H1 (cell line): ENCODE measurements around the gene PPIH. TPM values are rescaled to one million over a fixed set of nuclear protein-coding genes. Genes with fewer than 3 reads are reported as not detected.
A peak's percentile ranks its signal among the peaks of the same experiment; 100 is the strongest.

Experiments used
- ASH2L ChIP-seq: fragments of 200-600, 300-600 bp; sonication (generic); IDR thresholded peaks from one replicate; pipeline ENCODE4 v1.7.1; 2017; ENCODE audit warnings: low read length
- CHD7 ChIP-seq: fragments of 300-600 bp; sonication (generic); IDR thresholded peaks from 2 replicates; pipeline ENCODE4 v1.7.1; 2012; ENCODE audit warnings: low read length, moderate library complexity, mild to moderate bottlenecking, inconsistent platforms; ENCODE audit not compliant: insufficient replicate concordance
- CTBP2 ChIP-seq: IDR thresholded peaks from 2 replicates; pipeline ENCODE4 v1.7.0; 2011; ENCODE audit warnings: borderline replicate concordance, mild to moderate bottlenecking, moderate library complexity, mixed read lengths, low read length; ENCODE audit not compliant: insufficient read depth, insufficient read length
- PHF8 ChIP-seq: fragments of 200-600 bp; sonication (generic); conservative IDR thresholded peaks from 2 replicates; pipeline ENCODE4 v1.7.1; 2012; ENCODE audit warnings: low read depth, mild to moderate bottlenecking, inconsistent platforms, low read length, moderate library complexity
- POLR2A ChIP-seq, 2 experiments: IDR thresholded peaks; 1 replicate in 1 of 2; 2 replicates in 1 of 2; pipeline ENCODE4 v1.6.1; 2011; ENCODE audit warnings: low read depth in 2 of 2, low read length in 2 of 2, mild to moderate bottlenecking in 2 of 2; ENCODE audit errors: control extremely low read depth in 1 of 2
- POLR2AphosphoS5 ChIP-seq: IDR thresholded peaks from 2 replicates; pipeline ENCODE4 v1.6.1; 2011; ENCODE audit warnings: low read depth, low read length
- RBBP5 ChIP-seq: IDR thresholded peaks from 2 replicates; pipeline ENCODE4 v1.7.1; 2012; ENCODE audit warnings: low read depth, mild to moderate bottlenecking, inconsistent platforms, low read length, moderate library complexity, borderline replicate concordance
- SIN3A ChIP-seq, 2 experiments: IDR thresholded peaks in 1 of 2; conservative IDR thresholded peaks in 1 of 2; 2 replicates each; pipeline ENCODE4 v1.6.1; 2011 to 2012; ENCODE audit warnings: low read length in 2 of 2, improper control_type of control experiment in 1 of 2, low read depth in 1 of 2, mild to moderate bottlenecking in 1 of 2
- SUZ12 ChIP-seq: fragments of 200-600 bp; sonication (generic); IDR thresholded peaks from 2 replicates; pipeline ENCODE4 v1.6.1; 2012; ENCODE audit warnings: mild to moderate bottlenecking, inconsistent platforms, low read length, moderate library complexity, mixed read lengths
- TAF1 ChIP-seq: IDR thresholded peaks from 2 replicates; pipeline ENCODE4 v1.6.1; 2011; ENCODE audit warnings: mild to moderate bottlenecking, low read depth, low read length
- polyA plus RNA-seq, 7 experiments: library from polyadenylated mRNA; depleted of rRNA in 3 of 7; stranded (reverse) in 5 of 7; unstranded in 2 of 7; fragments of >200 nt in 5 of 7; fragments of 200-250 nt in 2 of 7; gene quantifications; 1 replicate in 5 of 7; 2 replicates in 1 of 7; 4 replicates in 1 of 7; pipeline versions ENCODE4 v1.2.1 to v1.2.3, GENCODE V29; 2011 to 2013; ENCODE audit warnings: missing spikeins in 2 of 7, mixed read lengths in 2 of 7
- total RNA-seq: library from RNA; stranded (reverse); fragmentation: NEBNext Ultra II Directional; extraction: Animal tissue kit (Norgen Biotek cat#: 25700); gene quantifications from 2 replicates; pipeline ENCODE4 v1.2.1, GENCODE V29; 2021

Gene PPIH
- total and polyA plus RNA-seq, 2 of the 8 experiments (the other 6 are each of a cell fraction or from before 2014, with no cell fraction given): 78.1 to 91.5 TPM

- TF ChIP-seq CHD7 (no peak), CTBP2 (no peak), TAF1 (peak; percentile 82), POLR2A (IDR thresholded peaks at IDR 0.05; ENCODE audit: control extremely low read depth in 1 of 2, low read depth in 2 of 2, low read length in 2 of 2) (peak; percentile 50 to 73), PHF8 (peak; percentile 60), RBBP5 (peak; percentile 64; the same call in 1 of the 2 replicates), ASH2L (no peak), SUZ12 (no peak), POLR2AphosphoS5 (peak; percentile 91), SIN3A (conservative IDR thresholded peaks at IDR 0.05 in 1 of 2, IDR thresholded peaks at IDR 0.05 in 1 of 2; ENCODE audit: low read depth in 1 of 2, low read length in 2 of 2) (peak in 1 of 2 experiments; percentile 80; a peak in 2 of 4 replicates)
Observed at GRCh38 chr1:42682739-42683531, 24.7 kb downstream of the PPIH start (continued).
